Smooth muscle cell (in vitro differentiated cells): Measurements from ENCODE around the gene AKAP9. TPM values are rescaled to one million over a fixed set of nuclear protein-coding genes. Genes with fewer than 3 reads are reported as not detected.
A peak's percentile ranks its signal among the peaks of the same experiment; 100 is the strongest.

ENCODE experiments used
- DNase-seq: peaks from one replicate; lab custom pipeline; 2025; ENCODE audit not compliant: unreplicated experiment; lab: John Stamatoyannopoulos, UW
- H2AFZ ChIP-seq: fragments of 200-600 bp; sonication (generic); 2 replicates; pipeline ENCODE4 v1.6.0; 2016; ENCODE audit warnings: antibody characterized with exemption, low read depth, mild to moderate bottlenecking
- H3F3A ChIP-seq: fragments of 200-600 bp; sonication (generic); 2 replicates; pipeline ENCODE4 v1.6.0; 2017; ENCODE audit warnings: antibody characterized with exemption, low read depth
- H3K27ac ChIP-seq: fragments of 200-600 bp; sonication (generic); 2 replicates; pipeline ENCODE4 v1.5.1; 2016; ENCODE audit warnings: low read depth, mild to moderate bottlenecking
- H3K27me3 ChIP-seq: fragments of 200-600 bp; sonication (generic); 2 replicates; pipeline ENCODE4 v1.6.1; 2016; ENCODE audit warnings: low read depth, mild to moderate bottlenecking
- H3K36me3 ChIP-seq: fragments of 200-600 bp; sonication (generic); 2 replicates; pipeline ENCODE4 v1.5.1; 2016; ENCODE audit warnings: low read depth
- H3K4me1 ChIP-seq: fragments of 200-600 bp; sonication (generic); 2 replicates; pipeline ENCODE4 v1.5.1; 2016; ENCODE audit warnings: low read depth
- H3K4me2 ChIP-seq: fragments of 200-600 bp; sonication (generic); 2 replicates; pipeline ENCODE4 v1.6.0; 2016; ENCODE audit warnings: mild to moderate bottlenecking
- H3K4me3 ChIP-seq: fragments of 200-600 bp; sonication (generic); 2 replicates; pipeline ENCODE4 v1.5.1; 2016; ENCODE audit warnings: mild to moderate bottlenecking
- H3K79me2 ChIP-seq: fragments of 200-600 bp; sonication (generic); 2 replicates; pipeline ENCODE4 v1.6.0; 2016; ENCODE audit warnings: low read depth, mild to moderate bottlenecking
- H3K9ac ChIP-seq: fragments of 200-600 bp; sonication (generic); 2 replicates; pipeline ENCODE4 v1.6.0; 2016; ENCODE audit warnings: low read depth
- H3K9me3 ChIP-seq: fragments of 200-600 bp; sonication (generic); replicated peaks from 2 replicates; pipeline ENCODE4 v1.5.1; 2016; ENCODE audit warnings: low read depth
- H4K20me1 ChIP-seq: fragments of 200-600 bp; sonication (generic); 2 replicates; pipeline ENCODE4 v1.6.0; 2016; ENCODE audit warnings: low read depth
- WGBS: methylation state at CpG from one replicate; pipeline ENCODE4 v1.1.7; 2016; ENCODE audit warnings: low lambda C conversion rate; 5-methylcytosine and 5-hydroxymethylcytosine counted together
- polyA plus RNA-seq: library from polyadenylated mRNA; unstranded; fragments of >200 nt; fragmentation: Nextera tagmentation; extraction: Ambion mirVana; gene quantifications from 2 replicates; pipeline ENCODE4 v1.2.1, GENCODE V29; 2016
- total RNA-seq: library from RNA; depleted of rRNA; stranded (reverse); fragments of >200 nt; gene quantifications from 2 replicates; pipeline ENCODE4 v1.2.3, GENCODE V29; 2014
- TF ChIP-seq, protein P1 (sequence below): fragments of 200-600 bp; sonication (generic); IDR thresholded peaks from 2 replicates; pipeline ENCODE4 v1.5.1; 2017; ENCODE audit warnings: borderline replicate concordance, mild to moderate bottlenecking, antibody characterized with exemption; ENCODE audit not compliant: insufficient read depth, poor library complexity, severe bottlenecking

Gene AKAP9
- total and polyA plus RNA-seq, 2 experiments from 2014 or later, result 41.7 to 57.8 TPM

DNA sequence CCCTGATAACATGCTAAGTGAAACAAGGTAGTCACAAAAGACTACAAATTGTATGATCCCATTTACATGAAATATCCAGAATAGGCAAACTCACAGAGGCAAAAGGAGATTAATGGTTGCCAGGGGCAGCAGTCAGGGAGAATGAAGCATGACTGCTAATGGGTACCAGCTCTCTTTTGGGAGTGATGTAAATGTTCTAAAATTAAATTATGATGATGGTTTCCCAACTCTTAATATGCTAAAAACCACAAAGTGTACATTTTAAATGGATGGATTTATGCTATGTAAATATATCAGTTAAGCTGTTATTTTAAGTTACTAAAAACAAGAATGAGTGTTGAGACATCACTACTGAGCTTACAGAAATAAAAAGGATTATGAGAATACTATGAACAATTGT lies 181.0 kb downstream of the AKAP9 start:
- peaks cover 6% of the 10 kb centered on the region for H3F3A ChIP-seq
- H3K9me3 ChIP-seq, result no peaks in the 10 kb centered on the region
- H3K27me3 ChIP-seq, result no peaks in the 10 kb centered on the region
- H3K27ac ChIP-seq, result no peak overlapping the region
- H3K4me2 ChIP-seq, result no peak overlapping the region
- DNase-seq, result no peak
- no peaks in the 10 kb centered on the region for H3K4me1 ChIP-seq
- no peak overlapping the region for H3K9ac ChIP-seq
- H2AFZ ChIP-seq, result no peak overlapping the region
- peaks cover 94% of the 10 kb centered on the region for H3K79me2 ChIP-seq
- TF ChIP-seq, protein P1, sequence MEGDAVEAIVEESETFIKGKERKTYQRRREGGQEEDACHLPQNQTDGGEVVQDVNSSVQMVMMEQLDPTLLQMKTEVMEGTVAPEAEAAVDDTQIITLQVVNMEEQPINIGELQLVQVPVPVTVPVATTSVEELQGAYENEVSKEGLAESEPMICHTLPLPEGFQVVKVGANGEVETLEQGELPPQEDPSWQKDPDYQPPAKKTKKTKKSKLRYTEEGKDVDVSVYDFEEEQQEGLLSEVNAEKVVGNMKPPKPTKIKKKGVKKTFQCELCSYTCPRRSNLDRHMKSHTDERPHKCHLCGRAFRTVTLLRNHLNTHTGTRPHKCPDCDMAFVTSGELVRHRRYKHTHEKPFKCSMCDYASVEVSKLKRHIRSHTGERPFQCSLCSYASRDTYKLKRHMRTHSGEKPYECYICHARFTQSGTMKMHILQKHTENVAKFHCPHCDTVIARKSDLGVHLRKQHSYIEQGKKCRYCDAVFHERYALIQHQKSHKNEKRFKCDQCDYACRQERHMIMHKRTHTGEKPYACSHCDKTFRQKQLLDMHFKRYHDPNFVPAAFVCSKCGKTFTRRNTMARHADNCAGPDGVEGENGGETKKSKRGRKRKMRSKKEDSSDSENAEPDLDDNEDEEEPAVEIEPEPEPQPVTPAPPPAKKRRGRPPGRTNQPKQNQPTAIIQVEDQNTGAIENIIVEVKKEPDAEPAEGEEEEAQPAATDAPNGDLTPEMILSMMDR, result no peak
- H3K36me3 ChIP-seq, result peaks cover 38% of the 10 kb centered on the region
- peaks cover 64% of the 10 kb centered on the region for H4K20me1 ChIP-seq
- no peak overlapping the region for H3K4me3 ChIP-seq

DNA sequence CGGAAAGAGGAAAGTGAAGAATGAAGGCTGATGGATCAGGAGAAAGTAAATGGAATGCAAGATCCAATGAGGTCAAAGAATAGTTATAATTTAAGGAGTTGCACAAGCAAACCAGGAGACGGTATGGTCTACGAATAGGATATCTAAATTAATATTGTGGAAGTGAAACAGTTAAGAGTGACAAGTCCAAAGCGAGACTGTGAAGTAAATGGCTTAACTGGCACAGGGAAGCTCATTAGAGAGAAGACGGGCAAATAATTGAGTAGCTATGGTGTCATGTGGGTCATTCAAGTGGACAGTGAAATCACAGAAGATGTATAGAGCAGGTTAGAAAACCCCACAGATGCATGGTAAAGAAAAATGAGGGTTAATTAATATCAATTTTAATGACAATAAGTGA lies 190.4 kb downstream of the AKAP9 start:
- Histone ChIP-seq H3K4me1 (peaks cover 18% of the 10 kb centered on the region), H3F3A (peaks cover 13% of the 10 kb centered on the region), H3K4me3 (peak overlapping the region; percentile 89), H3K36me3 (peaks cover 31% of the 10 kb centered on the region), H4K20me1 (peaks cover 75% of the 10 kb centered on the region), H3K9me3 (no peaks in the 10 kb centered on the region), H3K79me2 (peaks cover 81% of the 10 kb centered on the region), H3K9ac (no peak overlapping the region), H3K27me3 (no peaks in the 10 kb centered on the region), H3K27ac (no peak overlapping the region), H3K4me2 (no peak overlapping the region), H2AFZ (no peak overlapping the region)
- TF ChIP-seq, protein P1, result no peak
- no peak for DNase-seq
- 93% methylated on average over 5 of the region's 5 CpGs for WGBS

DNA sequence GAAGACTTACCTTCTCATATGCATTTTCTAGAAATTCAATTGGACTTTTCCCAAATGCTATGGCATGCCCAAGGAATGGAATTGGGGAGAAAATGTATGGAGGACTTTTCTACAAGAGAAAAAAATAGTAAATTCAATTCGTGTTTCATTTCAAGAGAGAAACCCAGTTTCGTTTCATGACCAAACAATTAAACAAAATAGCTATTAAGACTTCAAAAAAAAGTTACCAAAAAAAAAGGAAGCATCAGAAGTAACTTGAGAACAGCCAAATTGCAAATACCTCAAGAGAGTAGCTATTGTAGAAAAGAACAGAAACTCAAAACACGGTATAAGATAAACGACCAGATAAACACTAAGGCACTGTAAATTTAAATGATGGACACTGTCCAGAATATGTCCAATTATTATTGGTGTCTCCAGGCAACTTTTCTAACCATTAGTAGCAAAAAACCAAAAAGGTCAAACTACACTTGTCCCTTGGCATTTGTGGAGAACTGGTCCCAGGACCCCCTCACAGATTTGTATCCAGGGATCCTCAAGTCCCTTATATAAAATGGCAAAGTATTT lies 191.2 kb downstream of the AKAP9 start:
- H3K79me2 ChIP-seq, result peaks cover 74% of the 10 kb centered on the region
- 67% methylated on average over 4 of the region's 4 CpGs for WGBS
- H3K4me1 ChIP-seq, result peaks cover 18% of the 10 kb centered on the region
- peaks cover 7% of the 10 kb centered on the region for H3F3A ChIP-seq
- H3K27me3 ChIP-seq, result no peaks in the 10 kb centered on the region
- TF ChIP-seq, protein P1, result no peak
- no peak overlapping the region for H3K27ac ChIP-seq
- peaks cover 69% of the 10 kb centered on the region for H4K20me1 ChIP-seq
- H3K9ac ChIP-seq, result no peak overlapping the region
- H3K36me3 ChIP-seq, result peaks cover 24% of the 10 kb centered on the region
- no peaks in the 10 kb centered on the region for H3K9me3 ChIP-seq
- H3K4me2 ChIP-seq, result peak overlapping the region; percentile 96
- peak overlapping the region; percentile 89 for H3K4me3 ChIP-seq
- DNase-seq, result no peak
- no peak overlapping the region for H2AFZ ChIP-seq

DNA sequence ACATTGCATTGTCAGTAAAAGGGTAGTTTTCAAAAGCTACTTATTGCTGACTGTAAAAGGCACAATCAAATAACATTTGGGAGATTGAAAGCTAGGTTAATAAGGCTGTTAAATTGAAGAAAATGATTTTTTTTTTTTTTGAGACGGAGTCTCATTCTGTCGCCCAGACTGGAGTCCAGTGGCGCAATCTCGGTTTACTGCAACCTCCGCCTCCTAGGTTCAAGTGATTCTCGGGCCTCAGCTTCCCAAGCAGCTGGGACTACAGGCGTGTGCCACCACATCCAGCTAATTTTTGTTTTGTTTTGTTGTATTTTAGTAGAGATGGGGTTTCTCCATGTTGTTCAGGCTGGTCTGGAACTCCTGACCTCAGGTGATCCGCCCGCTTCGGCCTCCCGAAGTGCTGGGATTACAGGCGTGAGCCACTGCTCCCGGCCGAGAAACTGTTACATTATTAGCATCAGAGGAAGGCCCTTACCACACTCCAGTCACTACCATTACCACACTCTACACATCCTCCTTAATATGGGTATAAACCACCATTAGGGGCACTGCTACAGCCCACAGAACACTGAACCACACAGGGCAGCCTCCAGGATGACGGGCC lies 192.6 kb downstream of the AKAP9 start:
- TF ChIP-seq, protein P1, result no peak
- H4K20me1 ChIP-seq, result peaks cover 55% of the 10 kb centered on the region
- H3K27me3 ChIP-seq, result no peaks in the 10 kb centered on the region
- H3K9me3 ChIP-seq, result no peaks in the 10 kb centered on the region
- WGBS, result 5% methylated on average over 15 of the region's 15 CpGs
- H3K79me2 ChIP-seq, result peaks cover 60% of the 10 kb centered on the region
- H3K27ac ChIP-seq, result peak overlapping the region; percentile 29
- peaks cover 12% of the 10 kb centered on the region for H3K36me3 ChIP-seq
- peak overlapping the region; percentile 96 for H3K4me2 ChIP-seq
- H3K4me3 ChIP-seq, result peak overlapping the region; percentile 89
- H3K9ac ChIP-seq, result peak overlapping the region; percentile 99
- no peak for DNase-seq
- peaks cover 18% of the 10 kb centered on the region for H3K4me1 ChIP-seq
- H2AFZ ChIP-seq, result no peak overlapping the region
- peaks cover 17% of the 10 kb centered on the region for H3F3A ChIP-seq
